NOMO-1 (cell line): ENCODE data around the gene FADS6.

Experiments
- DNase-seq, 2 experiments: peaks; one replicate each; lab custom pipeline; 2025; ENCODE audit not compliant: unreplicated experiment in 2 of 2; lab: John Stamatoyannopoulos, UW

FADS6 gene

DNA sequence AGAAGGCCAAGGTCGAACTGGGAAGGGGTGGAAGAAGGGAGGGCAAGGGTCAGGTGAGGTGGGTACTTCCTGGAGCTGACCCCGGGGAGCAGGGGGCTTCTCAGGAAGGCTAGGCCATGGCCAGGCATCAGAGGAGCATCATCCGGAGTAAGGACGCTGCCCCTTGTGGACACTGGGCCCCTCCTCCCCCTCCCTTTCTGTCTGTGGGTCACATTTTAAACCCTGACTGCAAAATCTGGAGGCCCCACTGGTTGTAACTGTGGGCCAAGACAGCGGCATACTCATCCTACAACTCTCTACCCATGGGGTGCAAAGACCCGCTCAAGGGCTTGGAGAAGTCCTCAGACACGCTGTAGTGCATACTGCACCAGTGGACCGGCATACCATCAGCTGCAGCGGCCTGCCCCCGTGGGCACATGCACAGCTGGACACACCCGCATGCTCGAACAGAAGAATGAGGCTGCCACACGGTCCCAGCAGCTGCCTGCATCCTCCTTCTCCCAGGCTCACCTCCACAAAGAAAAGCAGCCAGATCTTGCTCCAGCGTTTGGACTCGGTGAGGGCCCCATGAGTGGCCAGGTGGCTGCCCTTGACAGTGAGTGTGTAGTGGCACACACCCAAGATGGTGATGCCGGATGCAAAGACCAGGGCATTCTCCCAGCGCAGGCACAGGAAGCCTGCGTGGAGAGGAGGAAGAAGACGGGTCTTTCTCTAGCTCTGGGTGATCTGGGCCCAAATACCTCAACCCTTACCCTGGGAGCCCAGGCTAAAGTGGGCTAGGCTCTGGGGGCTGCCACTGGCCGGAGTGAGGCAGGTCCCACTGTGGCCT, 1.2 kb downstream of the FADS6 start:
- DNase-seq = no peak

DNA sequence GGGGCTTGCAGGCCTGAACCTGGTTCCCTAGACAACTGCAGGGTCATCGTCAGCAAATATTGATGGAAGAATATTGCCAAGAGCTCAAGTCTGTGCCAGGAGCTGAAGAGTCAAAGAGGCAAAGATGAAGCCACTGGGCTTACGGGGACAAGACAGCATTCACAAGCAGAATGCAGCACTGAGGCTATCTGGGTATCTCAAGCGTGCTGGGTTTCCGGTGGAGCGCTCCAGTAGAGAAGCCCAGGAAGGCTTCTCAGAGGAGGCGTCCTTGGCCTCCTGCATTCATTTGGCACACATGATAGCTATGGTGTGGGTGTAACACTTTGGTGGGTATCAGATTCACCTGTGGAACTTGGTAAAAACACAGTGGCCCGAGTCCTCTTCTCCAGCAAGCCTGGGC, 2.9 kb downstream of the FADS6 start:
- DNase-seq = no peak

DNA sequence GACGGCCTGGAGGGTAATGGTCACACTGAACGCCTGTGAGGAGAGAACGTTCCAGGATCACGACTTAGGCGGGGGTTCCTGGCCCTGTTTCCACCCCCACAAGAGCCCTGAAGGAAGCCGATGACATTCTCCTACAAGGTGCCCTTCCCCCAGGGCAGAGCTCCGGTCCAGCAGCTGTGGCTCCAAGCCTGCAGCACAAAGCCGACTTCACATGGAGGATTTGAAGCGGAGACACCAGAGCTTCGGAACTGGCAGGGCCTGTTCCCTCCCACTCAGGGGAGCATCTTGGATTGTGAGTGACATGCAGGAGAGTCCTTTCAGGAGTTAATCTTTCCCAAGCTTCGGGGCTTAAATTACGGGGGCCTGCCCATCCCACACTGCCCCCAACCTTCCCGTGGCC, 5.0 kb downstream of the FADS6 start:
- no peak for DNase-seq

DNA sequence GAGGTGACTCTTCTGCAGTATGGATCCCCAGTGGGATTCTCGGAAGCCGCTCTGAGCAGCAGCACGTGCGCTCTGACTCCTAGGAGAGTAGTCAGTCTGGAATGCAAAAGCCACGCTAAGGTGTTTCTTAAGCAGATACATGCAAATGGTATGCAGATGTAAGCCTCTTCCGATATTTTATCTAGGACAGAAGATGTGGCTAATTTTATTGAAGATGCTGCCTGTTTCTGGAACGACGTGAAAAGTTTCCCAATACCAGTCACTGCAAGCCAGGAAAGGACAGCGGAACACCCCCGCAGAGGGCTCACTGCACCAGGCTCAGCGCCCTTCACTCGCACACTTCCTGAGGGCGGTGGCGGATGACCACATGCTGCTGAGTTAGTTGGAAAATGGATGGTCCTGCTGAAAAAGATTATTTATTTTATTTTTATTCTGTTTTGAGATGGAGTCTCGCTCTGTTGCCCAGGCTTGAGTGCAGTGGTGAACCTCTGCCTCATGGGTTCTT, 10.1 kb downstream of the FADS6 start:
- DNase-seq = no peak

DNA sequence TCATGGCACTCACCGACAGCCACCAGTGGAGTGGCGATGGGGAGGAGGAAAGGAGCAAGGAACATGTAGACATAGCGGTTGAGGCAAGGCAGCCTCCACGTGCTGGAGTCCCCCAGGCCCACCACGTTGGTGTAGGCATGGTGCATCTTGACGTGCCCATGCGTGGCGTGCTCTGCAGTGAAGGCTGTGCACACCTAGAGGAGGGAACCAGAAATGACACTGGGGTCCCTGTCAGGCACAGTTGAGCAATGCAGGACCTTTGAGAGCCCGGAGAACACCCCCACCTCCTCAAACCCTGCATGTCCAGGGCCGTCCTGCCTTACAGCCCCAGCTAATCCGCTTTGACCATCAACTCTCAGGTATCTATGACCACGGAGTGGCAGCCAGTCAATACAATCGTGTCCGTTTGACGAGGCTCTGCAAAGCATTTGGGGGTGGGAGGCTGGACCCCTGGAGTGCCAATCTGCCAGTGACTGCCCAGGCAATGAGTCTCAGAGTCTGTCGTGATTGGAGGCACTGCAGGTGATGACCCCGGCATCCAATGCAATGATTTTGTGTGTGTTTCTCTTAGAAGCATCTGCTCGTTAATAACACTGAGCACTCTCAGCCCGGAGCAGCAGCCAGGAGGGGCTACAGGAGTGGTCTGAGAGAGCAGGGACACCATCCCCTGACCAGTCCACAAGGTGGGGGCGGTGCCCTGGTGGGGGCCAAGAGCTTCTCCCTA, 10.8 kb downstream of the FADS6 start:
- no peak for DNase-seq

DNA sequence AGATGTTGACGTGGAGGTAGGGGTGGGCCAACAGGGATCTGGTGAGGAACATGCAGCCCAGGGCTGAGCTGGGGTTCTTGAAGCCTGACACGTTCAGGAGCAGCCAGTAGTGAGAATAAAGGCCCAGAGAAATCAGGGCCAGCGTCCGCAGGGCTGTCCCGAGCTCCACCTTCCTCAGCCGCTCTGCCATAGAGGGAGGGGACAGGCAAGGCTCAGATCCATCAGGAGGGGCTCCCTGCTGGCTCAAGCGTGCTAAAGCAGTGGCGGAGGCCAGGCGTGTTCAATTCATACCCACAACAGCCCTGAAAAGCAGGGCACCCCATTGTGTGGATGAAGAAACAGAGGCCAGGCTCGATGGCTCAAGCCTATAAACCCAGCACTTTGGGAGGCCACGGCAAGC, 12.4 kb downstream of the FADS6 start:
- DNase-seq = no peak

DNA sequence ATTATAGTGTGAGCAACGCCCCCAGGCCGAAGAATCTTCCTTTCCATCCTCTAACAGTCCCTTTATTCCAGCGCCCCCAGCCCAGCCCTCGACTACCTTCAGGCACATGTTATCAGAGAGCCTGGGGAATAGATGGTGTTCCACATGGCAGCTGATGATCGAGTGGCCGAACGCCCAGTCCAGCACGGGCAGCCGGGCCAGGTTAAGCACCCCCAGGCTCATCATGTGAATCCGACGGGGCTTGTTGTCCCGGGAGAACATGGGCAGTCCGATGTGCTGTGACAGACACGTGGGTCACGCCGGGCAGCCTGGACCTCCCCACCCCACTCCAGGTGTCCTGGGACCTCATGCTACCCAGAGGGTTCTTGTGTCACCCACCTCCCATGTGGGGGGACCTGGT, 14.1 kb downstream of the FADS6 start:
- no peak for DNase-seq

DNA sequence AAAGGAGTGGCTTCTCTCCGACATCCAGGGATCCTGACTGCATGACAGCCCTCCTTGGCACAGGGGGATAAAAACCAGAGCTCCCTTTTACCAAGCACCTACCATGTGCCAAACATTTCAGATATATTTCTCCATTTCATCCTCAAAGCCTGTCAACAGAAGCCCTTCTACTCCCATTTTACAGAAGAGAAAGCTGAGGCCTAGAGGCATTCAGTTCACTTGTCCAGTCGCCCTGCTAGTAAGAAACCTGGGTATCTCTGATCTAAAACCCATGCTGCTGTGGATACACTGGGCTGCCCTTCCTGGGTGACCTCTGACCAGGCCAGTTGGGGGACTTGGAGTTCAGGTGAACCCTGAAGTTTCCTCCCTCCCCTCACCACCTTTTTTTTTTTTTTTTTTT, 14.8 kb downstream of the FADS6 start:
- no peak for DNase-seq

DNA sequence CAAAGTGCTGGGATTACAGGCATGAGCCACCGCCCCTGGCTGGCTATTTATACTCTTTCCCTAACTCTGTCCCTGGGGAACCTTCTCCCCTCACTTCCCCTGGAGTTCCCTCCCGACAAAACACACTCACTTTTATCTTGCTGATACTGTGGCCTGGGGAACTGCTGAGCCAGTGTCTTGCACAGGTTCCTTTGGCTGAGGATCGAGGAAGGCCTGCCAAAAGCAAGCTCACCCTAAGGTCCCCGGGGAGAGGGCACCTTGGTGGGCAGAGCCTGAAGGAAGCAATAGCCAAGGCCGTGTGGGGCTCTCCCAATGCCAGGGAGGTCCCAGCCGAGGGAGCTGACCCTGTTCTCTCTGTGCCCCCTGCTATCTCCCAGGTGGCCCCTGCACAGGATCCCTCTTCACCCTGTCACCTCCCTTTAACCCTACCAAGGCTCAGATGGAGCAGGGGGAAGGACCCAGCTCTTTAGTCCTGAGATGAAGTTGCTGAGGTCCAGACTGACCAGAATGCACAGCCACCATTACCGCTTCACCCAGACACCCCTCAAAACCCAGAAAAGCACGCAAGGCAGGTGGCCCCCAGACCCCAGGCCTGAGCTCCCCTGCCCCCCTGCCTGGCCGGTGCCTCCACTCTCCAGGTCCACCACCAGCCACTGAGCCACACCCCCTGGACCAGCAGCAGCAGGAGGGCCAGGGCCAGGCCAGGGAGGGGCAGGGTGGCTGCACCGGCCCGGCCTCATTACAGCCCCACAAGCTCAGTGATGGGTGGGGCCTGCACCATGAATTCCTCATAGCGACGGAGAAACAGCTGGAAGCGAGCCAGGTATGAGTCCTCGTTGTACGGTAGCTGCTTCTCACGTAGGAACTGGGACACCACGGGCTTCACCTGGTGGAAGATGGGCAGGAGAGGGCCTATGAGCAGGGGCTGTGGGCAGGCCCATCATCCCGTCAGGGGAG, 15.6 kb downstream of the FADS6 start:
- DNase-seq = no peak

DNA sequence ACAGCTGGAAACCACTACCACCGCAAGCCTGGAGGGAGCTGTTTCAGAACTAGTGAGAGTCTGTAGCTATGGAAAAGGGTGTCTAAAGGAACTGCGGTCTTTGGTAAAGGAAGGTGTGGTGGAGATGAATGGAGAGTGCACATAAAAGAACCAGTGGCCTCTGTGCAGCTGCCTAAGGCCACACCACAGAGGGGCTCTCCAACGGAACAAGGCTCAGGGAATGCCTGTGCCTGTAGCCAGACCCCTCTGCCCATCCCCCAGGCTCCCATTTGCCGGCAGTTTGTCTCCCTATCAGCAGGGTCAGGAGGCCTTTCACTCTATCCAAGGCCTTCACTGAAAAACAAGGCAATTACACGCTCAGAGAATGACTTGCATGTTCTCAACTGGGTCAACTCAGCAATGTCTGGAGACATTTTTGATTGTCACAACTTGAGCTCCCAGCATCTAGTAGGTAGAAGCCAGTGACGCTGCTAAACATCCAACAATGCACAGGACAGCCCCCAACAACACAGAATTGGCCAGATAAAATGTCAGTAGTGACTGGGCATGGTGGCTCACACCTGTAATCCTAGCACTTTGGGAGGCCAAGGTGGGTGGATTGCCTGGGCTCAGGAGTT, 17.3 kb downstream of the FADS6 start:
- DNase-seq = no peak

DNA sequence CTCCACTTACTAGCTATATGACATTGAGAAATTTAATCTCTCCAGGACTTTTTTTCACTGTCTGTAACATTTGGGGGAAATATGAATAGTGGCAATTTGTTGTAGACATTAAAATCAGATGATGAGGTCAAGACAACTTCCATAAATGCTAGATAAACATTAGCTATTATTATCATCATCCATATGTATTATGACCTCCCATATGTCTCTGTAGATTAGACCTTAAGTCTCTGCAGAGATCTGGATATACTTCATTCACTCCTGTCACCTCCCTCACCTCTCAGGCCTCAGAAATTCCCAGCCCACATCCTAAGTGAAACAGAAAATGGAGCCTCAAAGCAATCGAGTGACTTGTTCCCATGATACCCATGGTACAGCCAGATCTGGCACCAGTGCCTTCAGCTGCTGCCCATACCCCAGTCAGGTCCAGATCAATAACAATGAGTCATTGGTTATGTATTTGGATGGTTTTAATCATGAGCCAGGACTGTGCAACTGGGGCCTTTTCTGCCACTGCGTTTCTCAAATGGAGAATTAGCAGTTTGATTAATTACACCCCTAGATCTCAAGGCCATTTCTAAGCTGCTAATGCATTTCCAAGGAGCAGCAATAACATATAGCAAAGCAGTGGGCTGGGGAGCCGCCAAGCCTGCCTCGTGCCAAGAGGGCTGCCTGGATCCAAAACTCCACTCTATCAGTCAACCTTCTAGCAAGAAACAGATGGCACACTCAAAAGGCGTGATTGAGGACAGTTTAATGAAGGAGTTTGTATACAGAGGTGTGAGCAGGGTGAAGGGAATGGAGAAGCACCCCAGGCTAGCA, 18.1 kb downstream of the FADS6 start:
- no peak for DNase-seq

DNA sequence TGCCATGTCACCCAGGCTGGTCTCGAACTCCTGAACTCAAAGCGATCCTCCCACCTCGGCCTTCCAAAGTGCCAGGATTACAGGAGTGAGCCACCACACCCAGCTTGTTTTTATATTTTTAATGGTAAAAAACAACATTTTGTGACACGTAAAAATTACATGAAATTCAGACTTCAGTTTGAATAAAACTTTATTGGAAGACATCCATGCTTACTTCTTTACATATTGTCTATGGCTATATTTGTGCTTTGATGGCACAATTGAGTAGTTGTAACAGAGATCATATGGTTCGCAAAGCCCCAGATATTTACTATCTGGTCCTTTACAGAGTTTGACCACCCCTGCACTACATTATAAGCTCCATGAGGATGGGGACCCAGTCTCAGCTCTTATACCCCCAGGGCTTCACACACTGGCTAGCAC, 18.8 kb downstream of the FADS6 start:
- no peak for DNase-seq

DNA sequence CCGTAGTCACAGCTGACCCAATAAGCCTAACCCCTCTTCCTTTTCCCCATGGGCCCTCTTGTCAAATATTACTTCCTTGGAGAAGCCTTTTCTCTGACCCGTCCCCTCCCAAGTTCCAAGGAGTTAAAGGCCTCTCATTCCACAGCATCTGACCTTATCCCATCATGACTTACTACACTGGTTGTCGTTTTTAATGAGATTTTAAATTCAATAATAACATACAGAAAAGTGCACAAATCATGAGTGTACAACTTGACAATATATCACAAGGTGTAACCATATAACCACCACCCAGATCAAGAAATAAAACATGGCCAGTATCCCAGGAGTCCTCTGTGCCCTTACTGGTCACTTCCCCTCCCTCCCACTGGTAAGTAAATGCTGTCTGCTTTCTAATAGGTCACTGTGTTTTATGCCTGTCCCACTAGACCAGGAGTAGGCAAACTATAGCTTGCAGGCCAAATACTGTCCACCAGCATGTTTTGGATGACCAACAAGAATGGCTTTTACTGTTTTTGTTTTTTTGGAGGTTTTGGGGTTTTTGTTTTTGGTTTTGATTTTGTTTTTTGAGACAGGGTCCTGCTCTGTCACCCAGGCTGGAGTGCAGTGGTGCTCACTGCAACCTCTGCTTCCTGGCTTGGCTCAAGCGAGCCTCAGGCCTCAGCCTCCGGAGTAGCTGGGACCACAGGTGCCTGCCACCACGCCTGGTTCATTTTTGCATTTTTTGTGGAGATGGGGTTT, 19.4 kb downstream of the FADS6 start:
- peak in 1 of 2 experiments; percentile 14 for DNase-seq

DNA sequence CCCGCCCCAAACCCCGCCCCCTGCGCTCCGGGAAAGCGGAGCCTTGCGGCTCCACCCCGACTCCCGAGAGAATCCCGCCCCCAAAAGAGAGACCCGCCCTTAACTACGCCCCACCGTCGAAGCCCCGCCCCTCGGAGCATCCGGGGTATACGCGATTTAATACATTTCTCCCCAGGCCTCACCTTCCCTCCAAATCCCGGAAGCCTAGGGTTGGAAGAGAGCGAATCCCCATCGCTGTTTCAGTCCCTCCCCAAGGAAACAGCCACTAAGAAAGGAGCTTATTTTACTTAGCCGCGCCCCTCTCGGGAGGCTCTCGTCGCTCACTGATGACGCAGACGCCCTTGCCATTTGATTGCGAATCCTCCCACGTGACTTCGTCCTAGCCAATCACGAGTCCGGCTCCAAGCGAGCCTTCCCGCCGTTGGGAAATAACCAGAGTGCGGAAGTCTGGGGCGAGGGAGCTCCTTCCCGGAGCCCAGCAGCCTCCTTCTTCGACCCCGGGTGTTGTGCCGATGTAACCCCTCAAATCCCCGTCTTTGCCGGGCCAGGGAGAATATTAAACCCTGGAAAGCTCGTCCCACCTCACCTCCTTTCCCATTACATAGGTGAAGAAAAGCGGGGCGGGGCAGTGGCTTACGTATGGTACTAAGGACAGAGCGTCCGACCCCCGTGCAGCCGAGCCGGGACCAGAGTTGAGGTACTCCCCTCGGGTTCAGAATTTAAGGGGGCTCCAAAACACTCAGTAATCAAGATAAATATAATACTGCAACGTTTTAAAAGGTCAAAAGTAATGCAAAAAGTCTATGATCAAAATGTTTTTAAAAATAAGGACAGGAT, 20.2 kb downstream of the FADS6 start:
- peak; percentile 96 to 99 for DNase-seq

DNA sequence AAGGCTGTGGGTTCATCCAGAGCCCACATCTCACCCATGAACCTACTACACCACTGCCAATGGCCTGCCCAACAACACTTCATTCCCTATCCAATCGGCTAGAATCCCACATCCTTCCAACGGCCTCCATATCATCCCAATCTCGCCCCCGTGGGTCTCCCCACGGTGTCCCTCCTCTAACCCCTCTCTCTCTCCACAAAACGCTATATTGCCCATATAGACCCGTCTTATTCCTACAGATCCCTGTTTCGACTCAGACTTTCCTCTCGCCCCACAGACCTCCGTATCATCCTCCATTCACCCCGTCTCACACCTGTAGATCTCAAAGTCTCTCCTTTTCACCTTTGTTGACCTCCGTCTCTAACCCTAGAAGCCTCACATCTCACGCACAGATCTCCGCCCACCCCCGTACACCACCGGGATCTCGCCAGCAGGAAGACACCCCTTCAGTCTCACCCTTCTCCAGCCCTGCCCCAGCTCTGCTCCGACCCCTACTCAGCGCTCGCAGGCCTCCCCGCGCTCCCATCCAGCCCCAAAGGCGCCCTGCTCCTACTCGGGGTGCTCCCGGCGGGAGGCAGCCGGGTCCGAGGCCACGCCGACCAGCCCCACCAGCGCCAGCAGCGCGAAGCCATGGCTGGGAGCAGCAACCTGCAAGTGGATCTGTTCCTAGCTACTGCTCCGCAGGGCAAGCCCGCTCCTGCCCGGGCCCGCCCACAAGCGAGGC, 21.0 kb downstream of the FADS6 start, which contains the start of gene FDXR:
Gene FDXR, minus strand, starts transcription at position 682 of the 724 bp plus-strand sequence. Its CDS starts 50 bp downstream, at position 632.
- no peak for DNase-seq

DNA sequence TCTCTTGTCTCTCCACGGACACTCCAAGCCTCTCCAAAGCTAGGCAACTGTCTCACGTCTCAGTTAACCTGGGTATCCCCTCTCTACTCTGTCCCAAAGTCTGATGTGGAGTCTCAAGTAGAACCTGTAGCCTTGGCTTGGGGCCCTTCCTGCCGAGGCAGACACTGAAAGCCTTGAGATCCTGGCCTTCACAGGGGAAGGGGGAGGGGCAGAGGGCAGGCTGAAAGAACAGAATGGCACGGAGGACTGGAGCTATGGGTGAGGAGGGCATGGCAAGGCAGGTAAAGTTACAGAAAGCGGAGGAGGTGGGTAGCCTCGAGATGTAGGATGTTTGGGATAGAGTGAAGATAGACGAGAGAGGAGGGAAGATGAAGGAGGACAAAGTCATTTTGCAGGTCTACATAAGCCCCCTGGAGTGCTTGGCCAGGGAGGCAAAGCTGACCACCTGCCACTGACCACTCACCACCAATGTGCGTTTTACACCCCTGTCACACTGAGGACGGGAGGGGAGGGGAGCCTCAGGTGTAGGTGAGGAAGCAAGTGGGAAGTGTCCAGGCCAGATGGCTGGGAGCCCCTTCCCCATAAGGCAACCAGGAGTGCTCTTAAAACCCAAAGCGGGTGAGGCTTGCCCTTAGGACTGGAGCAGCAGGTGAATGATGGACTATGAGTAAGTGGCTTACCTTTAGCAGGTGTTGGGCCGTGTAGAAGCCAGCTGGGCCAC, 21.9 kb downstream of the FADS6 start:
- DNase-seq = no peak

DNA sequence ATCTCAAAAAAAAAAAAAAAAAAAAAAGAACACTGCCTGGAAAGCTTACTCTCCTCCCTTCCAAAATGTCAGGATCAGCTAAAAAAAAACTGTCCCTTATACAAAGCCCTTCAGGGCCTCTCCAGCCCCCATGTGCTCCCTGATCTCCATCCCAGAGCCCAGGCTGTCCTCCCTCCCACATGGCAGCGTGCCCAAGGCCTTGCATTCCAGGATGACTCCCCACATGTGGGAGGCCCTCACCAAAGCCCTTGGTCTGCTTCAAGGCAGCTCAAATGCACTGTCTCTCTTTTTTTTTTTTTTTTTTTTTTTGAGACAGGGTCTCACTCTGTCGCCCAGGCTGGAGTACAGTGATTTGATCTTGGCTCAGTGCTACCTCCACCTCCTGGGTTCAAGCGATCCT, 22.9 kb downstream of the FADS6 start:
- no peak for DNase-seq
